ENCODE measurements around the gene EBI3. TPM values are rescaled to one million over a fixed set of nuclear protein-coding genes. Genes with fewer than 3 reads are reported as not detected.

Gene EBI3
- total and polyA plus RNA-seq, 2 of the 8 experiments (the other 6 are each of a cell fraction or from before 2014, with no cell fraction given) = 0.99 to 8.4 TPM

DNA sequence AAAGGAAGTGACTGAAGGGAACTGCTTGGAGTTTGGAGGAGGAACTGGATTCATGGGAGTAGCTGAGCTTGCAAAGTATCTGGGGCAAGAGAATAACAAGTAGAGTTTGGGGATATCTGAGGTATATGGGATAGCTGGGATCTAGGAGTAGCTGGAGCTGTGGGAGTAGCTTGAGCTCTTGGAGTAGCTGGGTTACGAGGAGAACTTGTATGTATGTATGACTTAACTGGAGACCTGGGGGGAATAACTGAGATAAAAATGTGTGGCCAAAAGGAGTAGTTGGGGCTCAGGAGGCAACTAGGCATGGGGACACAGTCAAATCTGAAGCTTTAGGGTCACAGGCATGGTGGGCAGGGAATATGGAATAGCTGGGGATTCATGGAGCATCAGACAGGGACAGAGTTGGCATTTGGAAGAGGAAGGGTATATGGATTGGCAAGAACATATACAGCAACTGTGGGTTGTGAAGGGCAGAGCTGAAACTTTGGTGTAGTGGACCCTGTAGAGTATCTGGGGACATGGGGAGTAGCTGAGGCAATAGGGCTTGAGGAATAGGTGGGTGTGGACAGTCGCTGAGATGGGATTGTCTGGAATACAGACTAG, 28.3 kb upstream of the EBI3 start:
- Histone ChIP-seq H2BK5ac (ENCODE audit: low read depth, low read length) (no peak overlapping the region), H2BK15ac (ENCODE audit: low read length) (no peak overlapping the region), H4K91ac (replicated peaks; ENCODE audit: insufficient read length, low read length) (no peak overlapping the region), H4K20me1 (replicated peaks in 1 of 2; ENCODE audit: control insufficient read depth in 1 of 2, insufficient read depth in 2 of 2, low read length in 2 of 2) (no peaks in the 10 kb centered on the region), H3K9ac (replicated peaks in 1 of 4; ENCODE audit: extremely low read depth in 1 of 4, low read depth in 3 of 4, low read length in 3 of 4) (no peak overlapping the region), H2BK120ac (replicated peaks; ENCODE audit: low read depth, low read length) (no peak overlapping the region), H3K23me2 (ENCODE audit: low read depth, low read length) (peaks cover 4% of the 10 kb centered on the region), H4K8ac (ENCODE audit: extremely low read depth, insufficient read depth, low read length) (no peak overlapping the region), H3K4me2 (ENCODE audit: insufficient read depth in 1 of 2, low read depth in 2 of 2, low read length in 2 of 2) (no peak overlapping the region), H3K9me3 (ENCODE audit: insufficient read depth in 2 of 2, low read depth in 1 of 2, low read length in 1 of 2) (no peaks in the 10 kb centered on the region), H3K27ac (ENCODE audit: low read depth, low read length) (no peak overlapping the region), H2BK20ac (ENCODE audit: low read length) (no peak overlapping the region), H4K5ac (ENCODE audit: insufficient read length, low read depth, low read length) (no peak overlapping the region), H2AFZ (ENCODE audit: low read length) (no peak overlapping the region), H3K4ac (replicated peaks; ENCODE audit: insufficient read length, low read depth, low read length) (no peak overlapping the region), H3K18ac (ENCODE audit: extremely low read depth, low read length) (no peak overlapping the region), H3K4me1 (replicated peaks in 1 of 4; ENCODE audit: control insufficient read depth in 3 of 4, insufficient read depth in 4 of 4, low read length in 3 of 4) (no peaks in the 10 kb centered on the region; a peak in 2 of 7 replicates), H3K14ac (ENCODE audit: insufficient read length) (no peak overlapping the region), H2AK5ac (ENCODE audit: low read depth, low read length) (no peak overlapping the region), H3K79me2 (ENCODE audit: control insufficient read depth in 1 of 2, insufficient read depth in 2 of 2, low read length in 2 of 2) (no peaks in the 10 kb centered on the region), H3K79me1 (ENCODE audit: low read depth, low read length) (no peaks in the 10 kb centered on the region), H3K27me3 (replicated peaks in 1 of 4; ENCODE audit: control insufficient read depth in 3 of 4, extremely low read depth in 1 of 4, insufficient read depth in 3 of 4, low read length in 3 of 4) (peaks cover 0 to 7% (median 3%) of the 10 kb centered on the region in 4 experiments; a peak in 2 of 7 replicates), H3K4me3 (ENCODE audit: extremely low read depth in 1 of 4, insufficient read depth in 2 of 4, low read depth in 3 of 4, low read length in 4 of 4) (no peak overlapping the region), H2BK12ac (ENCODE audit: low read depth, low read length) (no peak overlapping the region), H3K56ac (replicated peaks; ENCODE audit: insufficient read length, low read depth, low read length) (no peak overlapping the region), H3K36me3 (ENCODE audit: control insufficient read depth in 2 of 4, insufficient read depth in 4 of 4, low read length in 3 of 4) (no peaks in the 10 kb centered on the region), H3K23ac (ENCODE audit: insufficient read length) (no peak overlapping the region)
- DNase-seq (ENCODE audit: low read depth in 1 of 2, low spot score in 2 of 2) (no peak), FAIRE-seq (no peak)
- TF ChIP-seq SAP30 (IDR thresholded peaks at IDR 0.05; ENCODE audit: insufficient read depth, insufficient replicate concordance, low read length) (no peak), POLR2A (IDR thresholded peaks at IDR 0.05; ENCODE audit: control extremely low read depth in 1 of 2, low read depth in 2 of 2, low read length in 2 of 2) (no peak), KDM1A (IDR thresholded peaks at IDR 0.05; ENCODE audit: borderline replicate concordance, low read length) (no peak), NRF1 (IDR thresholded peaks at IDR 0.05; ENCODE audit: low read depth, low read length) (no peak)
- ChIA-PET CTCF (ENCODE audit: partially characterized antibody) (interaction anchor here (0.8 to 8.5 kb wide), 20 partner anchors 9 to 111 kb away, joined by 3 to 91 read pairs (median 4); partner anchors contain the start of gene EBI3), POLR2A (ENCODE audit: partially characterized antibody) (interaction anchor here (1.4 to 1.6 kb wide), 2 partner anchors 22 to 215 kb away, joined by 5 to 7 read pairs; partner anchors contain the start of gene EEF2)
- WGBS, 2 experiments (ENCODE audit: extremely low coverage in 1 of 2, insufficient coverage in 1 of 2, insufficient read length in 1 of 2, insufficient replicate concordance in 2 of 2, low coverage in 1 of 2, low lambda C conversion rate in 2 of 2, missing lambda C conversion rate in 1 of 2) = 77% methylated on average over 2 of the region's 2 CpGs; no CpG with 5 or more reads in 1 of the 2 experiments

Measured in H1 (cell line).